Trophoblast cell (in vitro differentiated cells and primary cell): ENCODE data around the gene ERP44.
A peak's percentile ranks its signal among the peaks of the same experiment; 100 is the strongest.
"Not testable (repeated sequence)": the region's sequence is repeated elsewhere in the genome, so short reads cannot be mapped to it uniquely, and the experiment has no call there.

Experiments used
- DNase-seq, 2 donors: peaks; one replicate each; pipeline ENCODE4 v3.0.0-alpha.2; 2016
- H2AFZ ChIP-seq: 2 replicates; pipeline ENCODE4 v1.6.1; 2013; ENCODE audit warnings: low read length, moderate library complexity, mild to moderate bottlenecking; ENCODE audit not compliant: insufficient read depth, poor library complexity
- H2AK5ac ChIP-seq: 2 replicates; pipeline ENCODE4 v1.6.1; 2013; ENCODE audit warnings: mild to moderate bottlenecking, low read length
- H2BK120ac ChIP-seq: 2 replicates; pipeline ENCODE4 v1.6.1; 2013; ENCODE audit warnings: low read length, mild to moderate bottlenecking, moderate library complexity; ENCODE audit not compliant: insufficient read depth, poor library complexity
- H2BK12ac ChIP-seq: 2 replicates; pipeline ENCODE4 v1.6.1; 2013; ENCODE audit warnings: mild to moderate bottlenecking, low read length, moderate library complexity
- H2BK5ac ChIP-seq: 2 replicates; pipeline ENCODE4 v1.6.1; 2013; ENCODE audit warnings: low read length, low read depth, moderate library complexity, mild to moderate bottlenecking; ENCODE audit not compliant: poor library complexity
- H3K14ac ChIP-seq: 2 replicates; pipeline ENCODE4 v1.6.1; 2013; ENCODE audit warnings: mild to moderate bottlenecking, low read length
- H3K18ac ChIP-seq: 2 replicates; pipeline ENCODE4 v1.6.1; 2013; ENCODE audit warnings: mild to moderate bottlenecking, low read length
- H3K23ac ChIP-seq: 2 replicates; pipeline ENCODE4 v1.6.1; 2013; ENCODE audit warnings: low read length
- H3K27ac ChIP-seq: 2 replicates; pipeline ENCODE4 v1.5.1; 2013; ENCODE audit warnings: low read depth, mild to moderate bottlenecking, inconsistent platforms, low read length, moderate library complexity
- H3K27me3 ChIP-seq: 2 replicates; pipeline ENCODE4 v1.6.1; 2013; ENCODE audit warnings: inconsistent platforms, mild to moderate bottlenecking, low read length, moderate library complexity; ENCODE audit not compliant: insufficient read depth
- H3K36me3 ChIP-seq, 2 experiments: 1 replicate in 1 of 2; 2 replicates in 1 of 2; pipeline ENCODE4 v1.6.1; 2013; ENCODE audit warnings: low read length in 2 of 2, mild to moderate bottlenecking in 2 of 2, moderate library complexity in 1 of 2; ENCODE audit not compliant: insufficient read depth in 2 of 2, control insufficient read depth in 1 of 2
- H3K4ac ChIP-seq: 2 replicates; pipeline ENCODE4 v1.6.1; 2013; ENCODE audit warnings: low read depth, mild to moderate bottlenecking, low read length, moderate library complexity
- H3K4me1 ChIP-seq, 2 experiments: 1 replicate in 1 of 2; 2 replicates in 1 of 2; pipeline ENCODE4 v1.6.1; 2013; ENCODE audit warnings: low read length in 2 of 2, mild to moderate bottlenecking in 2 of 2, moderate library complexity in 1 of 2; ENCODE audit not compliant: insufficient read depth in 2 of 2, control insufficient read depth in 1 of 2
- H3K4me2 ChIP-seq: 2 replicates; pipeline ENCODE4 v1.6.1; 2013; ENCODE audit warnings: inconsistent platforms, mild to moderate bottlenecking, low read length, moderate library complexity
- H3K4me3 ChIP-seq: 2 replicates; pipeline ENCODE4 v1.5.1; 2013; ENCODE audit warnings: mild to moderate bottlenecking, low read depth, low read length, inconsistent platforms
- H3K79me1 ChIP-seq: one replicate; pipeline ENCODE4 v1.6.1; 2013; ENCODE audit warnings: low read length
- H3K79me2 ChIP-seq: 2 replicates; pipeline ENCODE4 v1.6.1; 2013; ENCODE audit warnings: low read length, mild to moderate bottlenecking; ENCODE audit not compliant: control insufficient read depth, insufficient read depth, poor library complexity
- H3K9ac ChIP-seq: 2 replicates; pipeline ENCODE4 v1.6.1; 2013; ENCODE audit warnings: mild to moderate bottlenecking, low read length
- H3K9me3 ChIP-seq: 2 replicates; pipeline ENCODE4 v1.6.1; 2013; ENCODE audit warnings: low read depth, mild to moderate bottlenecking, control low read depth, inconsistent platforms, low read length; ENCODE audit not compliant: insufficient read depth
- H4K12ac ChIP-seq: 2 replicates; pipeline ENCODE4 v1.6.1; 2013; ENCODE audit warnings: low read depth, mild to moderate bottlenecking, low read length, moderate library complexity
- H4K8ac ChIP-seq: 2 replicates; pipeline ENCODE4 v1.6.1; 2013; ENCODE audit warnings: low read depth, mild to moderate bottlenecking, low read length, moderate library complexity
- H4K91ac ChIP-seq: one replicate; pipeline ENCODE4 v1.6.1; 2013; ENCODE audit warnings: low read depth, mild to moderate bottlenecking, low read length, moderate library complexity
- WGBS: extraction: QIAGEN DNeasy Blood & Tissue Kit; methylation state at CpG from one replicate; pipeline ENCODE4 v1.1.7; 2013; ENCODE audit warnings: missing lambda C conversion rate; ENCODE audit not compliant: insufficient read length, insufficient coverage; ENCODE audit errors: extremely low coverage; 5-methylcytosine and 5-hydroxymethylcytosine counted together

The ERP44 gene

DNA sequence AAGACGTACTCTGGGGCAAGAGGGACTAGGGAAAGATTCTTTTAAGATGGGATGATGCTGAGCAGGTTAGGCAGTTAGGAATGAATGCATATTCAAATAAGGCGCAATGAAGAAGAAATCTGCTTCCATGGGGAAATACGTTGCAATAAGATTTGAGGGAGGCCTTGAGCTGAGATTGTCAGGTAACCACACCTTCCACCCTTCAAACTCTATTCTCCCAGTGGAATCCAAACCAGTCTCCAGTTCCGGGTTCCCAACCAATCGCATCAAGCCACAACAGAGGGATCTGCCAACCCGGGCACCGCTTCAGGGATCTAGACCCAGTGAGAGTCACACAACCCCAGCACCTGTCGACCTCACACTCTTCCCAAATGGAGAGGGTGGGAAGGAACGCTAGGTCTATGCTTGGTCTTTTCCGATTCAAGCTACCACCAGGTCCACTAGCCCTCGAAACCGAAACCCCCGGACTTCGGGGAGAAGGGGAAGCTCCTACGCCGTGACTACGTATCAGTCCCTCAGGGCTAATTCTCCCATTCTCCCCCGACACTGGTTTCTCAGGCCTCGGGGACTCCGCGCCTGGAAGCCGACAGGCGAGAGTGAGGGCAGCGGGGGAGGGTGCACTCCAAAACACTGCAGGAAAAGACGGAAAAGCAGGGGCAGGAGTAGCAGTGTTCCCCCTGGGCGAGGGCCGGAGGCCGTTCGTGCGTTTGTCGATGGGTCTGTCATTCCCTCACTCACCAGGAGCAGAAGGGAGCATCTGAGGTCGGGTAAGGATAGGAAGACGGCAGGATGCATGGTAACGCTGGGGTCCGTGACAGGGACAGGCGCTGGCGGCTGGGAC is 534 bp downstream of the ERP44 start:
- Histone ChIP-seq H2BK12ac (no peak overlapping the region), H3K9me3 (no peaks in the 10 kb centered on the region), H2AFZ (peak overlapping the region; percentile 21), H3K4ac (peak overlapping the region; percentile 12), H3K36me3 (peaks cover 0 to 2% of the 10 kb centered on the region in 2 experiments), H3K4me2 (peak overlapping the region; percentile 51), H2AK5ac (no peak overlapping the region), H3K9ac (peak overlapping the region; percentile 78), H3K4me3 (peak overlapping the region; percentile 93), H3K14ac (peak overlapping the region; percentile 7), H3K23ac (no peak overlapping the region), H4K8ac (peak overlapping the region; percentile 56), H2BK5ac (no peak overlapping the region), H3K4me1 (no peaks in the 10 kb centered on the region), H3K79me2 (peaks cover 9% of the 10 kb centered on the region), H3K27ac (peak overlapping the region; percentile 24), H4K91ac (peak overlapping the region; percentile 4), H4K12ac (peak overlapping the region; percentile 21), H2BK120ac (no peak overlapping the region), H3K27me3 (no peaks in the 10 kb centered on the region), H3K79me1 (peaks cover 9% of the 10 kb centered on the region), H3K18ac (peak overlapping the region; percentile 2)
- peak; percentile 69 to 77 for DNase-seq
- WGBS = no CpG with 5 or more reads among the region's 37 CpGs

GRCh38 chr9:100096378-100096916 is 2.4 kb downstream of the ERP44 start:
- Histone ChIP-seq H3K18ac (no peak overlapping the region), H3K27me3 (no peaks in the 10 kb centered on the region), H3K4me3 (no peak overlapping the region), H3K27ac (no peak overlapping the region), H3K4ac (no peak overlapping the region), H3K23ac (no peak overlapping the region), H4K91ac (no peak overlapping the region), H3K36me3 (no peaks in the 10 kb centered on the region), H3K79me2 (peaks cover 9% of the 10 kb centered on the region), H3K79me1 (peaks cover 9% of the 10 kb centered on the region), H3K14ac (no peak overlapping the region), H2AK5ac (no peak overlapping the region), H4K8ac (no peak overlapping the region), H3K4me1 (no peaks in the 10 kb centered on the region), H2BK5ac (no peak overlapping the region), H2BK12ac (no peak overlapping the region), H3K9ac (no peak overlapping the region), H4K12ac (no peak overlapping the region), H2BK120ac (no peak overlapping the region), H2AFZ (no peak overlapping the region), H3K4me2 (no peak overlapping the region), H3K9me3 (no peaks in the 10 kb centered on the region)
- no peak for DNase-seq
- WGBS = no CpG with 5 or more reads among the region's 3 CpGs

GRCh38 chr9:100094411-100094810 is 4.4 kb downstream of the ERP44 start:
- H4K91ac ChIP-seq, H3K27ac ChIP-seq, H3K14ac ChIP-seq, H3K4ac ChIP-seq, H3K27me3 ChIP-seq, H3K4me1 ChIP-seq, H2AFZ ChIP-seq, H2BK5ac ChIP-seq, H4K12ac ChIP-seq, DNase-seq, H2BK12ac ChIP-seq, H3K36me3 ChIP-seq, H2BK120ac ChIP-seq, H3K4me2 ChIP-seq, H3K79me2 ChIP-seq, H3K9ac ChIP-seq, H3K23ac ChIP-seq, H4K8ac ChIP-seq, H3K9me3 ChIP-seq, H3K4me3 ChIP-seq, H3K79me1 ChIP-seq, H2AK5ac ChIP-seq, H3K18ac ChIP-seq: not testable (repeated sequence)
- no CpG with 5 or more reads among the region's 2 CpGs for WGBS

GRCh38 chr9:100092066-100092465 is 6.7 kb downstream of the ERP44 start:
- Histone ChIP-seq H4K8ac (no peak overlapping the region), H4K91ac (no peak overlapping the region), H3K36me3 (no peaks in the 10 kb centered on the region), H2BK5ac (no peak overlapping the region), H3K4me1 (no peaks in the 10 kb centered on the region), H3K4me3 (no peak overlapping the region), H3K9ac (no peak overlapping the region), H3K23ac (no peak overlapping the region), H2BK120ac (no peak overlapping the region), H4K12ac (no peak overlapping the region), H2AK5ac (no peak overlapping the region), H3K4me2 (no peak overlapping the region), H3K27me3 (no peaks in the 10 kb centered on the region), H3K27ac (no peak overlapping the region), H3K79me1 (no peaks in the 10 kb centered on the region), H3K14ac (no peak overlapping the region), H3K9me3 (no peaks in the 10 kb centered on the region), H3K18ac (no peak overlapping the region), H3K79me2 (no peaks in the 10 kb centered on the region), H3K4ac (no peak overlapping the region), H2BK12ac (no peak overlapping the region), H2AFZ (no peak overlapping the region)
- WGBS = no CpG with 5 or more reads among the region's 1 CpG
- DNase-seq = no peak
